COLO668 (cell line): ENCODE data around the gene MEMO1.
"Not testable (repeated sequence)": the region's sequence is repeated elsewhere in the genome, so short reads cannot be mapped to it uniquely, and the experiment has no call there.

Experiments
- DNase-seq: peaks from one replicate; lab custom pipeline; 2025; ENCODE audit not compliant: unreplicated experiment; lab: John Stamatoyannopoulos, UW

MEMO1 gene

DNA sequence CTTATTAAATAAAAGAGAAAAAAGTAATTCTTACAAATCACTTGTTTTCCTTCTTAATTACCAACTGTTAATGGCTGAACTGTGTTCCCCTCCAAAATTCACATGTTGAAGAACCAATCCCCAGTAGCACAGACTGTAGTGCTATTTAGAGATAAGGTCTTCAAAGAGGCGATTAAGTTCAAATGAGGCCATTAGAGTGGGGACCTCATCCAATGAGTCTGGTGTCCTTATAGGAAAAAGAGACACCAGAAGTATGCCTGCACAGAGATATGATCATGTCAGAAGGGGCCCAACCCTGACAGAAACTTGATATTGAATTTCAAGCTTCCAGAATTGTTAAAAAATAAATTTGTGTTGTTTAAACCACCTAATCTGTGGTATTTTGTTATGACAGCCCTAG, 89.8 kb downstream of the MEMO1 start:
- DNase-seq = no peak

- DNase-seq = no peak
These were observed 91.3 kb downstream of the MEMO1 start for GRCh38 chr2:31919499-31919898.

- DNase-seq = no peak
These were observed 101.1 kb downstream of the MEMO1 start for GRCh38 chr2:31909661-31910060.

DNA sequence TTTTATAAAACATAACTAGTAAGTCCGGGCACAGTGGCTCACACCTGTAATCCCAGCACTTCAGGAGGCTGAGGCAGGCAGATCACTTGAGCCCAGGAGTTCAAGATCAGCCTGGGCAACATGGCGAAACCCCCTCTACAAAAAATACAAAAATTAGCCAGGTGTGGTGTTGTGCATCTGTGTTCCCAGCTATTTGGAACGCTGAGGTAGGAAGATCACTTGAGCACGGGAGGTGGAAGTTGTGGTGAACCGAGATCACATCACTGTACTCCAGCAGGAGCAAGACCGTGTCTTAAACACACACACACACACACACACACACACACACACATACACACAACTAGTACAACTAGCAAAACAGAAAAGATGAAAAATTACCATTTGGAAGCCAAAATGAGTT, 103.3 kb downstream of the MEMO1 start:
- DNase-seq = not testable (repeated sequence)

- DNase-seq = no peak
These were observed 107.6 kb downstream of the MEMO1 start for GRCh38 chr2:31903109-31903780.

DNA sequence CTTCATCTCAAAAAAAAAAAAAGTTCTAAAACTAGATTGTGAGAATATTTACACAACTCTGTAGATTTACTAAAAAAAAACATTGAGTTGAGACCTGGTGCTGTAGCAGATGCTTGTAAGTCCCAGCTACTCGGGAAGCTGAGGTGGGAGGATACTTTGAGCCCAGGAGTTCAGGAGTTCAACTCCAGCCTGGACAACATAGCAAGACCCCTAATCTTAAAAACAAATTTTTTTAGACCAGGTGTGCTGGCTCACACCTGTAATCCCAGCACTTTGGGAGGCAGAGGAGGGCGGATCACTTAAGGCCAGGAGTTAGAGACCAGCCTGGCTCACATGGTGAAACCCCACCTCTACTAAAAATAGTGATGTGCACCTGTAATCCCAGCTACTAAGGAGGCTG, 108.9 kb downstream of the MEMO1 start:
- no peak for DNase-seq

DNA sequence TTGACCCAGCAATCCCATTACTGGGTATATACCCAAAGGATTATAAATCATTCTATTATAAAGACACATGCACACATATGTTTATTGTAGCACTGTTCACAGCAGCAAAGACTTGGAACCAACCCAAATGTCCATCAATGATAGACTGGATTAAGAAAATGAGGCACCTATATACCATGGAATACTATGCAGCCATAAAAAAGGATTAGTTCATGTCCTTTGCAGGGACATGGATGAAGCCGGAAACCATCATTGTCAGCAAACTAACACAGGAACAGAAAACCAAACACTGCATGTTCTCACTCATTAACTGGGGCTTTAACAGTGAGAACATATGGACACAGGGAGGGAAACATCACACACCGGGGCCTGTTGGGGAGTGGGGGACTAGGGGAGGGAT, 110.7 kb downstream of the MEMO1 start:
- not testable (repeated sequence) for DNase-seq

DNA sequence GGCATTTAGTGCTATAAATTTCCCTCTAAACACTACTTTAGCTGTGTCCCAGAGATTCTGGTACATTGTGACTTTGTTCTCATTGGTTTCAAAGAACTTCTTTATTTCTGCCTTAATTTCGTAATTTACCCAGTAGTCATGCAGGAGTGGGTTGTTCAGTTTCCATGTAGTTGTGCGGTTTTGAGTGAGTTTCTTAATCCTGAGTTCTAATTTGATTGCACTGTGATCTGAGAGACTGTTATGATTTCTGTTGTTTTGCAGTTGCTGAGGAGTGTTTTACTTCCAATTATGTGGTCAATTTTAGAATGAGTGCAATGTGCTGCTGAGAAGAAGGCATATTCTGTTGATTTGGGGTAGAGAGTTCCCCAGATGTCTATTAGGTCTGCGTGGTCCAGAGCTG, 112.5 kb downstream of the MEMO1 start:
- DNase-seq = not testable (repeated sequence)

DNA sequence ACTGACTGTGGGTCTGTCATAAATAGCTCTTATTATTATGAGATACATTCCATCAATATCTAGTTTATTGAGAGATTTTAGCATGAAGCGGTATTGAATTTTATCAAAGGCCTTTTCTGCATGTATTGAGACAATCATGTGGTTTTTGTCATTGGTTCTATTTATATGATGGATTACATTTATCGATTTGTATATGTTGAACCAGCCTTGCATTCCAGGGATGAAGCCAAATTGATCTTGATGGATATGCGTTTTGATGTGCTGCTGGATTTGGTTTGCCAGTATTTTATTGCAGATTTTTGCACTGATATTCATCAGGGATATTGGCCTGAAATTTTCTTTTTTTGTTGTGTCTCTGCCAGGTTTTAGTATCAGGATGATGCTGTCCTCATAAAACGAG, 113.5 kb downstream of the MEMO1 start:
- DNase-seq = not testable (repeated sequence)

DNA sequence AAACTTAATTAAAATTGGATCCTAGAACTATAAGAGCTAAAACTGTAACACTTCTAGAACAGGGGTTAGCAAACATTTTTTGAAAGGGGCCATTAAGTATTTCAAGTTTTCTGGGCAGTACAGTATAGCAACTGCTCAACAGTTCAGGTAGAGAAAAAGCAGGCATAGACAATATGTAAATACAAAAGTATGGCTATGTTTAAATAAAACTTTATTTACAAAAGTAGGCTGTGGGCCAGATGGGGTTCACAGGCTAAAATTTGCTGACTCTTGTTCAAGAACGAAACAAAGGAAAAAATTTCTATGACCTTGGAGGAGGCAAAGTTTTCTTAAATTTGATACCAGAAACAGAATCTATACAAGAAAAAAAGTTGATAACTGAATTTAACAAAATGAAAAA, 114.5 kb downstream of the MEMO1 start:
- no peak for DNase-seq

DNA sequence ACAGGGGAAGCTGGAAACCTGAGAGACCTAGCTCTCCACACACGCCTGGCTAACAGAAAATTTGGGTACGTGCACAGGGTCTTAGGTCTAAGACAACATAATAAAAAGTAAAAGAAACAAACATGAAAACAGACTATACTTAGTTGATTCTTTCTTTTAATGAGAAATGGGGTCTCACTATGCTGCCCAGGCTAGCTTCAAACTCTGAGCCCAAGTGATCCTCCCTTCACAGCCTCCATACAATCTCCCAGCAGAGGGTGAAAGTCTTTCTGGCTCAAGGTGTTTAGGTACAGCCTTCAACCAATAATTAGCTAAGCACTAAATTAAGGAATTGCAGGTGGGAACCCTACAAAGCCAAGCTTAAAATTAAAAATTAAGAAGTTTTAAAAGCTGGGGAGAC, 116.2 kb downstream of the MEMO1 start:
- no peak for DNase-seq

DNA sequence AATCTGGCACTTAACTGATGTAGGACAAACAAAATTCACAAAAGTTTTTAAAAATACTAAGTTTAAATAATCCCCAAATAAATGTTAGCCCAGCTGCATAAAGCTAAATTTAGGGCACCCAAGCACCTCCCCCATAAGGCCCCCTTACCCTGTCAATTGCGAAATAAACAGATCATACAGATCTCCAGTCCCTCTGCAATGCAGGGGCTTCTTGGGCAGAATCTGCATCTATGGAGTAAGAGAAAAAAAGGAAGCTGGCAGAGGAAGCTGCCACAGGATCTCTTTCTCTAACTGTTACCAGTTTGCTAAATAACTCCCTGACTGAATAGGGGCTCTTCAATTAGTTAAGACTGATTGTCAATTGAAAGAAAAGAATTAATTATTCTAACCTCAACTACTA, 117.7 kb downstream of the MEMO1 start:
- no peak for DNase-seq

DNA sequence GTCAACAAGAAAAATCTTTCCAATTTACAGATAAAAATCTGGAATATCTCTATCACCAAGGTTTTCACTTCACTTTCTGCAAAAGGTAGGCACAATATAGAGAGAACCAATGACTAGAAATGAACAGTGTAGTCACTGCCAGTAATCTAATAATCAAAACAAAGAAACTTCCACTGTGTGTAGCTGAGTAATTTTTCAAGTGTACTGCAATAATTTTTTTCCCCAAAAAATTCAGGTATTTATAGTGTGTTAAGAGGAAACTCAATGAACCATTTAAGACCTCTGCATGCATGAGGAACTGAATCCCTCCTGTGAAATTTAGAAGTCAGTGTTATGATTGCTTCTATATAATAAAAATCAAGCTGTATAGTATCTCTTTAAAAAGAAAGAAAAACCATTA, 121.8 kb downstream of the MEMO1 start:
- no peak for DNase-seq

GRCh38 chr2:31888550-31888949, 122.3 kb downstream of the MEMO1 start:
- no peak for DNase-seq

GRCh38 chr2:31886700-31887099, 124.1 kb downstream of the MEMO1 start:
- no peak for DNase-seq

DNA sequence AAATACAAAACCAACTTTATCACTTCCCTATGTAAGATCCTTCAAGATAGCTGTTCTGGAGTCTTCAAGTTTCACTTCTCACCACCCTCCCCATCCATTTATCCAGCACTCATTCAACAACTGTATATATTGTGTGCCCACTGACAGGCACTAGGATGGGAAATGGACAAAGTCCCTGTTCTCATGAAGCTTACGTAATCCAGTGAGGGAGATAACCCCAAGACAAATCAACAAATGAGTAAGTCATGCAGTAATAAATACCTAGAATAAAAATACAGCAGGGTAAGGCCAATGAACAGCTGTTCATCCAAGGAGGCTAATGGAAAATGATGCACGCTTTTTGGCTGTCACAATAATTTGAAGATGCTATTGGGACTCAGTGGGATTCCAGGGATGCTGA, 133.8 kb downstream of the MEMO1 start:
- DNase-seq = no peak

DNA sequence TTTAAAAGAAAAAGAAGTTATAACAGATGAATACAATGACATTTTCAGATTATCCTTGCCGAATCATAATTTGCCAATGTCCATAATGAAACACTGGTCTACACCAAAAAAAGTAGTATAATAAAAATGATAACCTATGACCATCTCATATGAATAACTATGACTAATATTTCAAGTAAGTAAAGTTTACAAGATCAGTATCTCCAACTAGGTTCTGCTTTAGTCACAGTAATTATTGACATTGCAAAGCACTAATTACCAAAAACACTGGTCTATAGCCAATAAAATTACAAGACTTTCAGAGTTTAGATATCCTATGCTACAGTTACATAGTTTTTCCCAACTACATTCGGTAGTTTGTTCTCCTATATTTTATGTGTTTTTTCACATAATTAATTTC, 136.7 kb downstream of the MEMO1 start:
- no peak for DNase-seq

DNA sequence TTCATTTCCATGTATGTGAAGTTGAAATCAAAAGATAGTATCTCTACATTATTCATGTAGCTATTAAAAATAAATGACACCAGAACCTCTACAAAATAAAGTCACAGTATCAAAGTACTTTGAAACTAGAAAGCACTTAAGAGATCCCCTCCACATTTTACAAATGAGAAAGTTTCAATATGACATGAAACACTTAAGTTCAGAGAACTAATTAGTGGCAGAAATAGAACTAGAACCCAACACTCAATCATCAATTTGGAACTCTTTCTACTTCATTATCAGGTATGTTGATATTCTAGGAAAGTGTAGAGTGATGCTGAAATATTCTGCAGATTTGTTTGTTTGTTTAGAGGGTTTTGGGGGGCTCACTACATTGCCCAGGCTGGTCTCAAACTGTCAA, 145.6 kb downstream of the MEMO1 start:
- DNase-seq = no peak

GRCh38 chr2:31863867-31864266, 146.9 kb downstream of the MEMO1 start:
- no peak for DNase-seq

DNA sequence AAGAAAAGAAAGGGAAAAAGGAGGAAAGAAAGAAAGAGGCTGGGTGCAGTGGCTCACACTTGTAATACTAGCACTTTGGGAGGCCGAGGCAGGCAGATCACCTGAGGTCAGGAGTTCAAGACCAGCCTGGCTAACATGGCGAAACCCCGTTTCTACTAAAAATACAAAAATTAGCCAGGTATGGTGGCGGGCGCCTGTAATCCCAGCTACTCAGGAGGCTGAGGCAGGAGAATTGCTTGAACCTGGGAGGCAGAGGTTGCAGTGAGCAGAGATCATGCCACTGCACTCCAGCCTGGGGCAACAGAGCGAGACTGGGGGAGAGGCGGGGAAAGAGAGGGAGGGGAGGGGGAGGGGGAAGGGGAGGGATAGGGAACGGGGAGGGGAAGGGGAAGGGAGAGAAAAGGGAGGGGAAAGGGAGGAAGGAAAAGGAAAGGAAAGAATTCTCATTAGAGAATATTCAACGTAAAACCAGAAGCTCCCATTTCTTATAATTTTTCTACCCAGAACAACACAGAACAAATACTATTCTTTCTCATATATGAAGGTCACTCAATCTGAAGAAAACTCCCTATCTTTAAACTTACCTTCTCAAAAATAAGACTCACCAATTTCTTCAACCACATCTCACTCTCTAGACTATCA, 147.7 kb downstream of the MEMO1 start:
- not testable (repeated sequence) for DNase-seq

- DNase-seq = no peak
These were observed 150.8 kb downstream of the MEMO1 start for GRCh38 chr2:31859959-31860358.

GRCh38 chr2:31853521-31853920, 157.3 kb downstream of the MEMO1 start:
- DNase-seq = no peak

GRCh38 chr2:31842150-31842549, 168.7 kb downstream of the MEMO1 start:
- not testable (repeated sequence) for DNase-seq
